IPS-20b (cell line): ENCODE data around the gene PLCL1.
"Not testable (repeated sequence)": the region's sequence is repeated elsewhere in the genome, so short reads cannot be mapped to it uniquely, and the experiment has no call there.

Source experiments
- H3K27ac ChIP-seq: one replicate; pipeline ENCODE4 v1.5.1; 2013; ENCODE audit warnings: low read length
- H3K27me3 ChIP-seq: 2 replicates; pipeline ENCODE4 v1.6.1; 2013; ENCODE audit warnings: mild to moderate bottlenecking, low read length, inconsistent platforms; ENCODE audit not compliant: insufficient read depth
- H3K36me3 ChIP-seq: 2 replicates; pipeline ENCODE4 v1.6.1; 2013; ENCODE audit warnings: low read depth, mild to moderate bottlenecking, inconsistent platforms, low read length, moderate library complexity; ENCODE audit not compliant: insufficient read depth
- H3K4me1 ChIP-seq: 2 replicates; pipeline ENCODE4 v1.6.1; 2013; ENCODE audit warnings: mild to moderate bottlenecking, control low read depth, inconsistent platforms, low read length, moderate library complexity; ENCODE audit not compliant: insufficient read depth
- H3K4me3 ChIP-seq: 2 replicates; pipeline ENCODE4 v1.5.1; 2013; ENCODE audit warnings: mild to moderate bottlenecking, low read length, inconsistent platforms
- H3K9ac ChIP-seq: 2 replicates; pipeline ENCODE4 v1.6.1; 2013; ENCODE audit warnings: low read depth, mild to moderate bottlenecking, inconsistent platforms, low read length, moderate library complexity
- H3K9me3 ChIP-seq: 2 replicates; pipeline ENCODE4 v1.6.1; 2013; ENCODE audit warnings: mild to moderate bottlenecking, low read depth, low read length, inconsistent platforms; ENCODE audit not compliant: insufficient read depth

Gene PLCL1

DNA sequence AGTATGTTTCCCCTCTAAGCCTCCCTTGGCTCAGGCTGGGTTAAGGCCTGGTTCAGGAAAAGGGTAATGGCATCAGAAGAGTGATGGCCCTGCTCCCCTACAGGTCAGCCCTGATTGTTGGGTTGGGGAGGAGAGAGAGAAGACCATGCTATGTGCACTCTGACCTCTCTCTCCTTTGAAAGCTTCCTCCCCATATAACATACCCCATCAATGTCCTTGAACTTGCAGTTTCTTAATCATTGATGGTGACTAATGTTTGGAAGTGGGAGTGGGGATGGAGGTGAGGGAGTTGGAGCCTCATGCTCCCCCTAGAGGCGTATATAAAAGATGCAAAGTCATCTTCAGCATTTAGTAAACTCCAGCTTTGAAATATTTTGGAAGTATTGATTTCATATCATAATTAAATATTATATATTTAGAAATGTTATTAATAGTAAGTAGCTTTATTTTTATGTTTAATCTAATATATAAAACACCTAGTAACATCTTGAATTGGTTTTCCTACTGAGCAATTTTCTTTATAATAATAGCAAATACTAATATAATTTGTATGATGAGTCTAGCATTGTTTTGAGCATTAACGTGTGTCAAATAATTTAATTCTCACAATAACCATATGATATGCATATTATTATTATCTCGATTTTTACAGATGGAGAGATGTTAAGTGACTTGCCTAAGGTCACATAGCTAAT is 8.8 kb downstream of the PLCL1 start:
- no peaks in the 10 kb centered on the region for H3K9me3 ChIP-seq
- no peak overlapping the region for H3K4me3 ChIP-seq
- H3K36me3 ChIP-seq, result no peaks in the 10 kb centered on the region
- H3K27me3 ChIP-seq, result peaks cover 4% of the 10 kb centered on the region; the same call in 1 of the 2 replicates
- no peak overlapping the region for H3K9ac ChIP-seq
- H3K4me1 ChIP-seq, result no peaks in the 10 kb centered on the region
- no peak overlapping the region for H3K27ac ChIP-seq

DNA sequence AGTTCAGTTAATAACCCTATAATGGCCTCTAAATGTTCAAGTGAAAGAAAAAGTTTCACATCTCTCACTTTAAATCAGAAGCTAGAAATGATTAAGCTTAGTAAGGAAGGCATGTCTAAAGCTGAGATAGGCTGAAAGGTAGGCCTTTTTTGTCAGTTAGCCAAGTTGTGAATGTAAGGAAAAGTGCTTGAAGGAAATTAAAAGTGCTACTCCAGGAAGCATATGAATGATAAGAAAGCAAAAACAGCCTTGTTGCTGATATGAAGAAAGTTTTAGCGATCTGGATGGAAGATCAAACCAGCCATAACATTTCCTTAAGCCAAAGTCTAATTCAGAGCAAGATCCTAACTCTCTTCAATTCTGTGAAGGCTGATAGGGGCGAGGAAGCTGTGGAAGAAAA is 10.1 kb downstream of the PLCL1 start:
- Histone ChIP-seq H3K27me3 (no peaks in the 10 kb centered on the region), H3K27ac (no peak overlapping the region), H3K4me3 (no peak overlapping the region), H3K9me3 (no peaks in the 10 kb centered on the region), H3K36me3 (no peaks in the 10 kb centered on the region), H3K9ac (no peak overlapping the region), H3K4me1 (no peaks in the 10 kb centered on the region)

DNA sequence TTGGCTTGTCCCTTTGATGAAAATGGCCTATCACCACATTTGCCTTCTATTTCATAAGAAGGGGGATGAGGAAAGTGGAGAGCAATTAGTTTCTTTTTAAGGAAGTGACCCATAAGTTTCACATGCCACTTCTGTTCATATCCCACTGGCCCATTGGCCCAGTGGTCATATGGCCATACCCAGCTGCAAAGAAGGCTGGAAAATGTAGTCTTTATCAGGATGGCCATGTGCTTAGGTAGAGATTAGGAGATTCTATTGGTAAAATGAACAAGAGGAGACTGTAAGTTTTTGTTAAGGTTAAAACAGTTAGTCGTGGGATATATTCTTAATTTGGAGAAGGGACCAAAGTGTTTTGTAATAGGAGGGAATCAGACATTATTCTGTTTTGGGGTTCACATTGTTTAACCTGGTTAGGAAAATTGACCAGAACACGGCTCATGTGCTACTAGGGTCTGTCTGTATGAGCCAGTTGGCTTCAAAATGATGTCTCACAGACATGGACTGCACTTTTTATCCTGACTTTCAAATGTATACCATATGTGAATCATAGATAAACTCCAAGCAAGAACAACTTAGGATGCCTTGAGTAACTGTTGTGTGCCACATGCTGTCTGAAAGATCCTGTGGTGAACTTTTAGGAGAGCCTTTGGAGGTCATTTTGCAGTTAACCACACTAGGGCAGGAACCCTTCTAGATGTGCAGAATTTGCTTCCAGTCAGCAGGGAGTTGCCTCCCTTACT is 17.3 kb downstream of the PLCL1 start:
- H3K4me3 ChIP-seq, result no peak overlapping the region
- no peak overlapping the region for H3K9ac ChIP-seq
- no peaks in the 10 kb centered on the region for H3K27me3 ChIP-seq
- no peaks in the 10 kb centered on the region for H3K36me3 ChIP-seq
- H3K4me1 ChIP-seq, result no peaks in the 10 kb centered on the region
- H3K27ac ChIP-seq, result no peak overlapping the region
- no peaks in the 10 kb centered on the region for H3K9me3 ChIP-seq

DNA sequence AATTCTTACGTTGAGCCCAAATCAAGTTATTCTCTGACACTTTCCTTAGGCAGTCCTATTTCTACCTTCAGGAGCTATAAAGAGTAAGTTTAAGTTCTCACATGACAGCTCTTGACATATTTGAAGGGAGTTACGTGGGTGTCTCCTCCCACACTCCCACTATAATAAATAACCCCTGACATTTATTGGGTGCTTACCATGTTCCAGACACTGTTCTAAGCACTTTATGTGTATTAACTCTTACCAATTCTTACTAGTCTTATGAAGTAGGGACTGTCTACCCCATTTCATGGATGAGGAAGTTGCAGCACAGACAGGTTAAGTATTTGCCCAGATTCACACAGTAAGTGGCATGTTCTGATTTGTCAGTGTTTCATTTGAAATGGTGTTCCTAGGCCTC is 17.9 kb downstream of the PLCL1 start:
- Histone ChIP-seq H3K27me3 (no peaks in the 10 kb centered on the region), H3K27ac (no peak overlapping the region), H3K4me1 (no peaks in the 10 kb centered on the region), H3K36me3 (no peaks in the 10 kb centered on the region), H3K4me3 (no peak overlapping the region), H3K9ac (no peak overlapping the region), H3K9me3 (no peaks in the 10 kb centered on the region)

DNA sequence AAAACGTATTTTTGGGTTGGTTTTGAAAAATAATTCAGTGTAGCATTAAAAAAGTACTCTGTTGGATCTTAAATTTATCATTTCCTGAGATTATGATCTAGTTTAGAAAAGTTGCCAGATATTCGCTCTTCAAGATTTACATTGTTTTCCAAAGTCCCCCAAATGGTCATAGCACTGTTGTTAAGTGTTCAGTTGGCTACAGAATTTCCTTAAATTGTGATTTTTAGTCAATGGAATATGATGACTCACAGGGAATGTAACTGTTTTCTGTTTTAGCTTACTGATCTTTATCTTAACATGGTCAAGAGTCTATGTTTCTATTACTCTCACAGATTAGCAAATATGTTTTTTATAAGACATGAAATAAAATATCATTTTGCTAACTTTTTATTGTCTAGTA is 23.2 kb downstream of the PLCL1 start:
- H3K27ac ChIP-seq, result no peak overlapping the region
- H3K9ac ChIP-seq, result no peak overlapping the region
- no peaks in the 10 kb centered on the region for H3K9me3 ChIP-seq
- no peaks in the 10 kb centered on the region for H3K27me3 ChIP-seq
- no peaks in the 10 kb centered on the region for H3K4me1 ChIP-seq
- H3K36me3 ChIP-seq, result no peaks in the 10 kb centered on the region
- H3K4me3 ChIP-seq, result no peak overlapping the region

DNA sequence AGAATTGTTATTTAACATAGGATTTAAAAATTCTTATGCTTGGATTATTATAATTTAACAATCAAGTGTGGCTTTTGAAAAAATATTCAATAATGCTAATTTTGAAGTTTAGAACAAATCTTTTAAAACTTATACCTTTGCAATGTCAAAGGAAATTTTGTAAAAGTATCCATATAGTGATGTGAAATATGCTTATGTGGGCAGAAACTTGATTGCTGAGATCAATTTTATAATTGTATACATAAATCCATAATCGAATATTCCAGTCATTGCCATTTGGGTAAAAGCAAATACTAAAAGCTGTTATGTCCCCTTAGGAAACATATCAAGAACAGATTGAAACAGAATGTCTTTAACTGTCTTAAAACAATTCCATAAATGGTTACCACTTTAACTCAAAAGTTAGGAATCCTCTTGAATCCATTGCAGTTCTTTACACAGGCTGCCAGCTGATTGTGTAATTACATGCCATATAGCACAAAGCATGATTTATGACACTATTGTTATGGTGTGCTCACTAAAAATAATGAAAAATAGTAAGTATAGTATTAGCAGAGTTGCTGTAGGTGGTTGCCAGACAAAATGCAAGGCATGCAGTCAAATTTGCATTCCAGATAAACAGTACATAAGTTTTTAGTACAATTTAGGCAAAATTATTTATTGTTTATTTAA is 24.2 kb downstream of the PLCL1 start:
- Histone ChIP-seq H3K27me3 (no peaks in the 10 kb centered on the region), H3K36me3 (no peaks in the 10 kb centered on the region), H3K9ac (no peak overlapping the region), H3K9me3 (no peaks in the 10 kb centered on the region), H3K27ac (no peak overlapping the region), H3K4me1 (no peaks in the 10 kb centered on the region), H3K4me3 (no peak overlapping the region)

DNA sequence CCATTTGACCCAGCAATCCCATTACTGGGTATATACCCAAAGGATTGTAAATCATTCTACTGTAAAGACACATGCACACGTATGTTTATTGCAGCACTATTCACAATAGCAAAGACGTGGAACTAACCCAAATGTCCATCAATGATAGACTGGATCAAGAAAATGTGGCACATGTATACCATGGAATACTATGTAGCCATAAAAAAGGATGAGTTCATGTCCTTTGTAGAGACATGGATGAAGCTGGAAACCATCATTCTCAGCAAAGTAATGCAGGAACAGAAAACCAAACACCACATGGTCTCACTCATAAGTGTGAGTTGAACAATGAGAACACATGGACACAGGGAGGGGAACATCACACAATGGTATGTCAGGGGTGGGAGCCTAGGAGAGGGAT is 30.4 kb downstream of the PLCL1 start:
- not testable (repeated sequence) for H3K27ac ChIP-seq, H3K4me3 ChIP-seq, H3K27me3 ChIP-seq, H3K36me3 ChIP-seq, H3K9ac ChIP-seq, H3K9me3 ChIP-seq, H3K4me1 ChIP-seq

DNA sequence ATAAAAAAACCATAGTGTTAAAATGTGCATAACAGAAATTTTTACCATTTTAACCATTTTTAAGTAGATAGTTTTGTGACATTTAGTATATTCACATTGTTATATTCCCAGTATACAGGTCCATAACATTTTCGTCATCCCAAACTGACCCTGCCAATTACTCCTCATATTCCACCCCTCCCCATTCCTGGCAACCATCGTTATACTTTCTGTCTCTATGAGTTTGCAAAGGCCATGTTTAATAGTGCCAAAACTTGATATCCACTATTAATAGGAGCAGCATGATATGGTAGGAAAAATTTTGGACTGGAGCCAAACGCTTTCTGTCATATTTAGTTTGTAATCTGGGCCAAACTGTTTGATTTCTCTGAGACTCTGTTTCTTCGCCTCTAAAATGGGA is 30.9 kb downstream of the PLCL1 start:
- H3K27me3 ChIP-seq, result no peaks in the 10 kb centered on the region
- no peak overlapping the region for H3K27ac ChIP-seq
- no peaks in the 10 kb centered on the region for H3K4me1 ChIP-seq
- no peak overlapping the region for H3K9ac ChIP-seq
- H3K36me3 ChIP-seq, result no peaks in the 10 kb centered on the region
- H3K4me3 ChIP-seq, result no peak overlapping the region
- H3K9me3 ChIP-seq, result no peaks in the 10 kb centered on the region

DNA sequence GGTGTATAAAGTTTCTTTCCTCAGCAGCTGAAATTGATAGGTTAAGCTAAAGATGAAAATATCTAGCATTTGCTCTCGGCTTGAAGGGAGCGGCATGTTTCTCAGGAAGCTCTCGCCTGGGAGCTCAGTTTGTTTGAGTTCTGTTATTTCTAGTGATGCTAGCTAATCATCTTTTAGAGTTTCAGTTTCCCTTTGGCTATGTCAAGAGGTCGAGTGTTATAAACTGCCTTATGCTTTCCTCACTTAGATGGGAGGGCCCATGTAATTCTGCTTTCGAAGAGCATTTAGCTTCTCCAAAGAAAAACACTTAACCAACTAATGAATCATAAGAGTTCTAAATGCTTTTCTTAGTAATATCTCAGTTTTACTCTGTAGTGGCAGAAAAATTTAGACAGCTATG is 33.6 kb downstream of the PLCL1 start:
- Histone ChIP-seq H3K9ac (no peak overlapping the region), H3K36me3 (no peaks in the 10 kb centered on the region), H3K9me3 (no peaks in the 10 kb centered on the region), H3K4me1 (no peaks in the 10 kb centered on the region), H3K27me3 (no peaks in the 10 kb centered on the region), H3K4me3 (no peak overlapping the region), H3K27ac (no peak overlapping the region)

DNA sequence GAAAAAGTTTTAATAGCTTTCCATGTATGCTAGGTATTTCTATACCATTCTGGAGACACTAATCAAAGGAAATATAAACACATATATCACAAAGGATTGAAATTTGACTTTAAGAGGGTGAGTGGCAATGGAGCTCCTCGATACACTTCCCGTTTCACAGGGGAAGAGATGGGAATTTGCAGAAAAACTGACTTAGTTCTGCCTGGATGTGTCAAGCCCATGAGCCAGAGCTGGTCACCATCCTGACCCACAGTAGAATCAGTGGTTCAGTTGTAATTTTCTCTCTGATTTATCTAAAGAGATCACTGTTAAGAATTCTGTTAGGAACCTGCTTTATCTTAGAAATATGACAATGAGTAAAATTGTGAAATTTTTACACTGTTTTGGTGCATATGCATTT is 34.2 kb downstream of the PLCL1 start:
- H3K9me3 ChIP-seq, result no peaks in the 10 kb centered on the region
- H3K27me3 ChIP-seq, result no peaks in the 10 kb centered on the region
- H3K9ac ChIP-seq, result no peak overlapping the region
- H3K27ac ChIP-seq, result no peak overlapping the region
- no peak overlapping the region for H3K4me3 ChIP-seq
- no peaks in the 10 kb centered on the region for H3K36me3 ChIP-seq
- no peaks in the 10 kb centered on the region for H3K4me1 ChIP-seq

DNA sequence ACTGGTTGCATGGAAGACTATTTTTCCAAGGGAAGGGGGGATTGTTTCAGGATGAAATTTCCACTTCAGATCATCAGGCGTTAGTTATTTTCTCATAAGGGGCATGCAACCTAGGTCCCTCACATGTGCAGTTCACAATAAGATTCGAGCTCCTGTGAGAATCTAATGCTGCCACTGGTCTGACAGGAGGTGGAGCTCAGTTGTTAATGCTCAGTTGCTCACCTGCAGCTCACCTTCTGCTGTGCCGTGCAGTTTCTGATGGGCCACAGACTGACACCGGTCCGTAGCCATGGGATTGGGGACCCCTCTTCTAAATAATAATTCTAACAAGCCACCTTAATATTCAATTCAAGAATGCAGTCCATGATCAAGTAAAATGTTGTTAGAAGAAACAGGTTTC is 34.9 kb downstream of the PLCL1 start:
- Histone ChIP-seq H3K27ac (no peak overlapping the region), H3K4me3 (no peak overlapping the region), H3K9me3 (no peaks in the 10 kb centered on the region), H3K9ac (no peak overlapping the region), H3K4me1 (no peaks in the 10 kb centered on the region), H3K36me3 (no peaks in the 10 kb centered on the region), H3K27me3 (no peaks in the 10 kb centered on the region)

DNA sequence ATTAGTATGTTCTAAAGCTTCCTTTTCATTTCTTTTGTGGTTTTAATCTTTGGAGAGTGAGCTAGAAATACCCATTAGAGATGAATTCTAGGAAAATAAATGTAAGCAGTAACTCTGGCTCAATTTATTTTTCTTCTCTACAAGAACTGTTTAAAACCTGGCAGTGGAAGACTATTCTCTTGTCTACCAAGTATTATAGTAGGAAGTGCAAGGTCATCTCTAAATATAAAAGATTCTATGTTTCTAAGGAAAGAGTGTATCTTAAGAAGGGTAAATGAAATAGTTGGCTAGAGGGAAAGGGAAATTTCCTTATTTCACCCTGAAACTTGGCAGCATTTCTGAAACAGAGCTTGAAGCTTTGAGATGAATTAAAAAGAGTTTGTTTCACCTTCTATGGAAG is 35.5 kb downstream of the PLCL1 start:
- Histone ChIP-seq H3K36me3 (no peaks in the 10 kb centered on the region), H3K27ac (no peak overlapping the region), H3K27me3 (no peaks in the 10 kb centered on the region), H3K9me3 (no peaks in the 10 kb centered on the region), H3K4me1 (no peaks in the 10 kb centered on the region), H3K9ac (no peak overlapping the region), H3K4me3 (no peak overlapping the region)
